KOPT-K1 (cell line): ENCODE data around the gene FGF7.
"Not testable (repeated sequence)": the region's sequence is repeated elsewhere in the genome, so short reads cannot be mapped to it uniquely, and the experiment has no call there.

Experiments
- H3K27ac ChIP-seq: fragments of 200-600 bp; sonication (generic); 2 replicates; pipeline ENCODE4 v1.5.1; 2016; ENCODE audit warnings: antibody characterized with exemption, mild to moderate bottlenecking, low read depth, low read length; ENCODE audit not compliant: poor library complexity, severe bottlenecking
- H3K36me3 ChIP-seq: fragments of 200-600 bp; sonication (generic); 2 replicates; pipeline ENCODE4 v1.5.1; 2017; ENCODE audit warnings: antibody characterized with exemption, mild to moderate bottlenecking, low read length, moderate library complexity; ENCODE audit not compliant: insufficient read depth
- H3K9me3 ChIP-seq: fragments of 200-600 bp; sonication (generic); 2 replicates; pipeline ENCODE4 v1.5.1; 2017; ENCODE audit warnings: antibody characterized with exemption, low read length, mild to moderate bottlenecking; ENCODE audit not compliant: insufficient read depth, poor library complexity, severe bottlenecking

The FGF7 gene

DNA sequence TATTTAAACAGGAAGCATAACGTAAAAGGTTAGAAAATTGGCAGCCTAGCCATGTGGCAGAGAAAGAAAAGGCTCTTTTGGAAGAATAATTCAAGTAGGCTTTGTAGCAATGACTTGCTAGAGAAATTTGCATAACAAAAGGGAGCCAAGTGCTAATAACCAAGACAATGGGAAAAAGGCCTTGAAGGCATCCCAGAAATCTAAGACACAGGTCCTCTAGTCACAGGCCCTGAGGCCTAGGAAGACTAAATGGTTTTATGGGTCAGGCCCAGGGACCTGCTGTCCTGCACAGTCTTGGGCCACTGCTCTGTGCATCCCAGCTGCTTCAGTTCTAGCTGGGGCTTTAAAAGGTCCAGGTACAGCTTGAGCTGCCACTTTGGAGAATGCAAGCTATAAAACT lies 78.5 kb downstream of the FGF7 start:
- Histone ChIP-seq H3K9me3 (peaks cover 19% of the 10 kb centered on the region), H3K27ac (no peak overlapping the region), H3K36me3 (no peaks in the 10 kb centered on the region)

DNA sequence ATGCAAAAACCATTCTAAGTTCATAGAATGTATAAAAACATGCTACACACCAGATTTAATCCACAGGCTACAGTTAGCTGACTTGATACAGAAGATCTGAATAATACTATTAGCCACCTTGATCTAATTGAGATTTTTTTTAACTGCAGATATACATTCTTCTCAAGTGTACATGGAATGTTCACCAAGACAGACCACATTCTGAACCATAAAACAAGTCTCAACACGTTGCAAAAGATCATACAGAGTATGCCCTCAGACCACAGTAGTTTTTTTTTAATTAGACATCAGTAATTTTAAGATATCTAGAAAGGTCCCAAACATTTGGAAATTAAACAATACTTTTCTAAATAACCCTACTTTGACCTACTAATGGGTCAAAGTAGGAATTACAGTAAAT lies 83.3 kb downstream of the FGF7 start:
- Histone ChIP-seq H3K9me3 (peaks cover 14% of the 10 kb centered on the region), H3K36me3 (no peaks in the 10 kb centered on the region), H3K27ac (no peak overlapping the region)

DNA sequence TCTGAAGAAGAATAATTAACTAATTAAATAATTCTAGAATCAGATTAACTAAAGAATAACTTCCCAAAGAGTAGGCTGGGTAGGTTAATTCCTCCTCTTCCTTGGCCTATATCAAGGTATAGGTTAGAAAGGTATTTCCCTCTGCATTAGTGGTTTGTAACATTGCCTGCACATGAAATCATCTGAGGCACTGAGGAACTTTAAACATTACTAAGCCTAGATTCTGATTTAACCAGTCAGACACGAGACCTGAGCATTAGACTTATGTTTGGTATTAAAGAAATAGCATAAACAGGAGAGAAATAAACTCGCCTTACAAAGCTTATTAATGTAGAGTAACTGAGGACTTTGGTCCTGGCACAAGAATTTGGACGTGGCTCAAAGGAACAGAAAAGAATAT lies 84.2 kb downstream of the FGF7 start:
- Histone ChIP-seq H3K27ac (no peak overlapping the region), H3K9me3 (peaks cover 5% of the 10 kb centered on the region)

DNA sequence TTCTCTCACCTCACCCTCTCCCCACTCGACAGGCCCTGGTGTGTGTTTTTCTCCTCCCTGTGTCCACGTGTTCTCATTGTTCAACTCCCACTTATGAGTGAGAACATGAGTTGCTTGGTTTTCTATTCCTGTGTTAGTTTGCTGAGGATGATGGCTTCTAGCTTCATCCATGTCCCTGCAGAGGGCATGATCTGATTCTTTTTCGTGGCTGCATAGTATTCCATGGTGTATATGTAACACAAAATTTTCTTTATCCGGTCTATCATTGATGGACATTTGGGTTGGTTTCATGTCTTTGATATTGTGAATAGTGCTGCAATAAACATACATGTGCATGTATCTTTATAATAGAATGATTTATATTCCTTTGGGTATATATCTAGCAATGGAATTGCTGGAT lies 89.7 kb downstream of the FGF7 start:
- H3K9me3 ChIP-seq, H3K27ac ChIP-seq, H3K36me3 ChIP-seq: not testable (repeated sequence)

More for the DNA sequence above, 84.2 kb downstream of the FGF7 start:
- no peaks in the 10 kb centered on the region for H3K36me3 ChIP-seq

DNA sequence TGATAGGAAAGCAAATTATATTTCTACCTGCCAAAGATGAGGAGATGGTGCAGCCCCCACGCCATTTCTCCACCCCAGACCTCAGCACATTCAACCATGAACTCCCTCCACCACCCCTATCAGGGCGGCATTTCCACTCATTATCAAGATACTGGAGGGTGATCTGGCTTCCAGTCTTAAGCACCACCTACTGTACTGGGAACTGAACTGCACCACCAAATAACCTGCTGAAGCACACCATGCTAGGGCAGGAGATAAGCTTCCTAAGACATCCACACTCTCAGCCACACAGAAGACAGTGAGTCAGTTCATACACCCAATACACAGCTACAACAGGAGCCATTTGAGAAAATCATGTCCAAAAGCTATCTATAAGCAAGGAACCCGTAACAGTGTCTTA lies 98.8 kb downstream of the FGF7 start:
- H3K9me3 ChIP-seq = peaks cover 10% of the 10 kb centered on the region
- H3K27ac ChIP-seq = no peak overlapping the region
- H3K36me3 ChIP-seq = no peaks in the 10 kb centered on the region

DNA sequence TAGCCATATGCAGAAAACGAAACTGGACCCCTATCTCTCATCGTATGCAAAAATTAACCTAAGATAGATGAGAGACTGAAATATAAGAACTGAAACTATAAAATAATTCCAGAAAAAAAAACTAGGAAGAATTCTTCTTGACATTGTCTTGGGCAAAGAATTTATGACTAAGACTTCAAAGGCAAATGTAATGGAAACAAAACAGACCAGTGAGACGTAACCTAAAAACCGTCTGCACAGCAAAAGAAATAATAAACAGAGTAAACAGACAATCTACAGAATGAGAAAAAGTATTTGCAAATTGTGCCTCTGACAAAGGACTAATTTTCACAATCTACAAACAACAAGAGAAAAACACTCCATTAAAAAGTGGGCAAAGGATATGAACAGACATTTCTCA lies 105.2 kb downstream of the FGF7 start:
- Histone ChIP-seq H3K36me3 (no peaks in the 10 kb centered on the region), H3K27ac (no peak overlapping the region), H3K9me3 (no peaks in the 10 kb centered on the region)

DNA sequence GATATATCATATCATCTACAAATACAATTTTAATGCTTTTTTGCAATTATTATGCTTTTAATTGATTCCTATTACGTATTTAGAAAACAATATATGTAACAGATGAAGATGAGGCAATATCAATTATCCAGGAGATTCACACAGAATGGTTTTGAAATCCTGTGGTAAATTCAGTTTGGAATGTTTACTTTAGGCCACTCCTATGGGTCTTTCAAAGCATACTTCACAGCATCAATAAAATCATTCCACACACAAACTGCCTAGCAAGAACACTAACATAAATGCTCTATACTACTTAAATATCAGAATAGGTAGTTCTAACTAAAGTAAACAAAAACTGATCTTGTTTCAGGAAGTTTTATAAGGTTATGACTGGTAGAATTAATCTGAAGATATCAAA lies 107.0 kb downstream of the FGF7 start:
- no peaks in the 10 kb centered on the region for H3K36me3 ChIP-seq
- no peaks in the 10 kb centered on the region for H3K9me3 ChIP-seq
- no peak overlapping the region for H3K27ac ChIP-seq
